Heart right ventricle (tissue), 16 donors: ENCODE data around the gene SKAP1. TPM values are rescaled to one million over a fixed set of nuclear protein-coding genes. Genes with fewer than 3 reads are reported as not detected.

Experiments
- ATAC-seq, 8 donors: fragments of 200-7000 bp; cut with Tn5 transposase; one replicate each; pipeline ENCODE4 v1.9.1; 2020; ENCODE audit warnings: mild to moderate bottlenecking in 8 of 8, moderate library complexity in 8 of 8, moderate number of reproducible peaks in 1 of 8
- DNase-seq, 2 donors: peaks; one replicate each; pipeline ENCODE4 v3.0.0-alpha.2; 2020
- H3K27ac ChIP-seq, 10 donors: fragments of 200-600 bp; sonication (generic) in 2 of 10; one replicate each; pipeline versions ENCODE4 v1.5.0 to v1.8.0; 2020 to 2022; ENCODE audit warnings: mild to moderate bottlenecking in 3 of 10
- H3K27me3 ChIP-seq, 7 donors: fragments of 200-600 bp; one replicate each; pipeline ENCODE4 v1.8.0; 2021 to 2022; ENCODE audit warnings: mild to moderate bottlenecking in 2 of 7
- H3K36me3 ChIP-seq, 9 donors: fragments of 200-600 bp; sonication (generic) in 1 of 9; one replicate each; pipeline versions ENCODE4 v1.5.0 to v1.8.0; 2020 to 2022; ENCODE audit warnings: mild to moderate bottlenecking in 2 of 9
- H3K4me1 ChIP-seq, 9 donors: fragments of 200-600 bp; sonication (generic) in 1 of 9; one replicate each; pipeline versions ENCODE4 v1.5.0 to v1.8.0; 2020 to 2022; ENCODE audit warnings: mild to moderate bottlenecking in 4 of 9
- H3K4me3 ChIP-seq, 10 donors: fragments of 200-600 bp; sonication (generic) in 2 of 10; one replicate each; pipeline versions ENCODE4 v1.5.0 to v1.8.0; 2020 to 2022; ENCODE audit warnings: mild to moderate bottlenecking in 7 of 10, moderate library complexity in 2 of 10
- H3K9me3 ChIP-seq, 11 donors: fragments of 200-600 bp in 10 of 11; sonication (generic) in 2 of 11; one replicate each; pipeline versions ENCODE4 v1.5.0 to v1.8.0; 2013 to 2022; ENCODE audit warnings: mild to moderate bottlenecking in 2 of 11, control low read depth in 1 of 11, moderate library complexity in 1 of 11
- CTCF ChIP-seq, 9 donors: fragments of 200-600 bp; sonication (generic) in 2 of 9; IDR thresholded peaks; one replicate each; pipeline versions ENCODE4 v1.5.0 to v1.8.0; 2021 to 2022; ENCODE audit warnings: antibody characterized with exemption in 9 of 9, mild to moderate bottlenecking in 5 of 9, moderate library complexity in 1 of 9
- WGBS, 2 donors: extraction: QIAGEN DNeasy Blood & Tissue Kit; methylation state at CpG; one replicate each; pipeline ENCODE4 v1.1.7; 2013; ENCODE audit warnings: inconsistent platforms in 1 of 2; 5-methylcytosine and 5-hydroxymethylcytosine counted together
- intact Hi-C, 10 donors: fragments of 100-400 bp; cut with DNase I; formaldehyde crosslinking; loops; one replicate each; pipeline versions ENCODE4 v1.11.1 to v1.14.2; 2022
- polyA plus RNA-seq, 2 donors: library from polyadenylated mRNA; stranded (reverse); fragments of 200-250 nt; gene quantifications; one replicate each; pipeline ENCODE4 v1.2.3, GENCODE V29; 2013
- total RNA-seq, 10 donors: library from RNA; stranded (reverse); fragmentation: NEBNext Ultra II Directional in 3 of 10; extraction: Animal tissue kit (Norgen Biotek cat#: 25700) in 3 of 10; gene quantifications; one replicate each; pipeline versions ENCODE4 v1.2.1 to v1.2.4, GENCODE V29; 2021 to 2023
- donor health status: Arrhythmogenic right ventricular cardiomyopathy.
- donor health status: ischemic (EF 13 %, LVEDD 7.1; RV severe dilation, severe dysfunction).
- donor health status: healthy with polysubstance abuse.
- donor health status: DM: no; HTN: yes; CAD: no.
- donor health status: DM: no; HTN: no; CAD: no.
- donor health status: ischemic (EF 25% LVEDD 6.9; RV normal size, moderate dysfunction).
- donor health status: ischemic (EF 25% LVEDD 5.7; RV mildly dilated, moderate dysfunction).
- donor health status: healthy.
- donor health status: DM: yes; HTN: yes; CAD: no.
- donor health status: Ischemic cardiomyopathy.
- donor health status: ischemic (EF 35%, LVEDD 5.7; RV mildly dilated, moderate dysfunction).
- donor health status: nonischemic (EF 11% LVEDD 7.7; RV severe dilation, severe dysfunction).
- donor health status: DM: yes; HTN: yes; CAD: no.
- donor health status: PGD.
- donor health status: ischemic (EF 29% LVEDD 5.4; RV normal size, mild dysfunction).
- donor health status: nonischemic (EF 23%, LVEDD 6.1; RV moderate dilation, normal function).

SKAP1 gene
- total and polyA plus RNA-seq, 12 donors: 0.33 to 1.7 (median 0.75) TPM; not detected in 5

DNA sequence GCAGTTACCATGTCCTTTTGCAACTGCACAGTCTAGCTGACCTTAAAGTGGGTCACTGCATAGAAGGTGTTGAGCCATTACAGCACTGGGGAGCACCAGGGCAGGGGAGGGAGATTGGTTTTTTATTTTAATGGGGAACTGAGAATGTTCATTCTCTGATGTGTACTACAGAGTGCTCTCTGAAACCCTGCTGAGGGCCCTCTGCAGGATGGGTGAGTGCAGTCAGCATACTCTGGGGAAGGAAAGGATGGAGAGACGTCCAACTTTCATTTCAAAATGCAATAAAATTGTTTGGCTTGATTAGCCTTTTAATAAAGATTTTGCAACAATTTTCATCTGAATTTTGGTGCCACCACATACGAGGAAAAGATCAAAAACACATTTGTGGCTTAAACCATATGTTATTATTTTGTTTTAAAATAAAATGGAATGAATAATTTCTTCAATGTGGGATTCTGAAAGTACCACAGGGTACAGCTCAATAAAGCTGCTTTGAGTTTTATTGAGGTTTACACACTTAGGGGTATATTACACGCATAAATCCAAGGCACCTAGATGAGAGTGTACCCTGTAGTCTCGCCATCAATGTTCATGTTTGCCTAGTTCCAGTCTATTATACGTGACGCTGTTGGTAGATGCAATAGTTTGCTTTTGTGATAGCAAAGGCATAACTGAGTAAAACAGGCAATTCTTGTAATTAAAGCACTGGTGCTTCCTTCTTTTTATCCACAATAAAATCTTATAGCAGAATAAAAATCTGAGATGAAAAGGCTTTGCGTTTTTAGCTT lies 249.0 kb downstream of the SKAP1 start:
- intact Hi-C loops: no loop called here
- peaks cover 0 to 71% (median 46%) of the 10 kb centered on the region in 7 donors for H3K27me3 ChIP-seq
- no peak overlapping the region for H3K4me3 ChIP-seq
- no peak overlapping the region for H3K27ac ChIP-seq
- H3K4me1 ChIP-seq: no peaks in the 10 kb centered on the region
- no peaks in the 10 kb centered on the region for H3K36me3 ChIP-seq
- ATAC-seq (no peak), DNase-seq (no peak)
- 85 to 87% methylated on average over 7 of the region's 7 CpGs for WGBS, 2 donors
- no peak for TF ChIP-seq CTCF (IDR thresholded peaks at IDR 0.05)
- no peaks in the 10 kb centered on the region for H3K9me3 ChIP-seq

DNA sequence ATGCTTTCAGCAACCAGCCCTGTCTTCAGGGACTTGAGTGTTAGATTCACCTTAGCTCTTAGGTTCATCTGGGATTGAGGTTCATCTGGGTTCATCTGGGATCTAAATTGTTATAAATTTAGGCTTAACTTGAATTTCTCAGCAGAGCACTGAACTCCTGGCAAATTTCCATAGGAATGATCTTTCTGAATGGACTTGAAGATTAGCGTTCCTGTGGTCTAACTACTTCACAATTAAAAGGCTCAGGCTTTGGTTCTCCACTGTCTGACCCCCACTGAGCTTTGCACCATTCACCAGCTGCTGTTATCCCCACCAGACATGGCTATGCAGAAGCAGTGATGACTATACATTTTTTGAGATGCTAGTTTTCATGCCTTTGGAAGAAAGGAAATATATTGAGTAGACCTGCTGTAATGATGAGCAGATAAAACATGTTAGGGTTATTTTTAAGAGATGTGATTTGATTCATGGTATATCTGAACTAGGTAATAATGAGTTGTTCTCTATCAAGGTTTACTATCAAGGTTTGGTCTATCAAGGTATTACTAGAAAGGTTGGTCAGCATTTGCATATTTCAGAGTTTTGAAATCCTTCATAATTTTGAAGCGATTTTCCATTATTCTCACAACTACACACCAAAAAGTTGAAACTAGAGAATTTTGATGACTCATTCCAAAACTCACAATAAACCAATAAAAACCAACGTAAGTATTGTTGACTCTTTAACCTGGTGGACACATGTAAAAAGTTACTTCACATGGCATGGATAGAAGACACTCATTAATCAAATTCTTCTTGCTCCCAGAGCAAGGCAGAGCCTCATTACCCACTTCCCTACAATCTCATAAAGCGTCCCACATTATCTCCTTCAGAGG lies 250.7 kb downstream of the SKAP1 start:
- H3K4me3 ChIP-seq: no peak overlapping the region
- peaks cover 0 to 7% (median 0%) of the 10 kb centered on the region in 9 donors for H3K4me1 ChIP-seq
- no peak for TF ChIP-seq CTCF (IDR thresholded peaks at IDR 0.05)
- no peaks in the 10 kb centered on the region for H3K9me3 ChIP-seq
- no peak for DNase-seq
- H3K27me3 ChIP-seq: peaks cover 0 to 55% (median 28%) of the 10 kb centered on the region in 7 donors
- 72 to 80% methylated on average over 4 of the region's 4 CpGs for WGBS, 2 donors
- H3K36me3 ChIP-seq: no peaks in the 10 kb centered on the region
- H3K27ac ChIP-seq: no peak overlapping the region
- intact Hi-C loops: no loop called here
- no peak for ATAC-seq

DNA sequence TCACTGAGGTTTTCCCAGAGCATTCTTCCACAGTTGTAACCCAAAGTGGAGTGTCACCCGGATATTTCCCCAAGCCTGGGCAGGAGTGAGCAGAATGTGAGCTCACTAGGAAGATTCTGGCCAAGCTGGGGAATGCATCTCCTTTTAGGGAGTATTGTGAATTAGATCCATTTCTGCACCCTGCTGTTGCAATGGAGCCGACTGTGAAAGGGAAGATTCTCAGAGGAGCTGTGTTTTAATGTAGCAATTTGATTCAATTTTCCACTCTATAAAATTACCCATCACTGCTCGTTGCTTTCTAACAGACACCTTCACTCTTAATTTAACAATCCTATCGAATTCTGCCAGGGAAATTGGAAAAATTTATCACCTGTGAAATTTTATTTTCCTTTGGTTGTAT lies 251.7 kb downstream of the SKAP1 start:
- 79 to 84% methylated on average over 4 of the region's 4 CpGs for WGBS, 2 donors
- Histone ChIP-seq H3K4me1 (peaks cover 0 to 7% (median 0%) of the 10 kb centered on the region in 9 donors), H3K4me3 (no peak overlapping the region), H3K9me3 (no peaks in the 10 kb centered on the region), H3K27me3 (peaks cover 0 to 52% (median 27%) of the 10 kb centered on the region in 7 donors), H3K27ac (no peak overlapping the region), H3K36me3 (no peaks in the 10 kb centered on the region)
- intact Hi-C loops: no loop called here
- ATAC-seq (no peak), DNase-seq (no peak)
- TF ChIP-seq CTCF (IDR thresholded peaks at IDR 0.05): no peak

DNA sequence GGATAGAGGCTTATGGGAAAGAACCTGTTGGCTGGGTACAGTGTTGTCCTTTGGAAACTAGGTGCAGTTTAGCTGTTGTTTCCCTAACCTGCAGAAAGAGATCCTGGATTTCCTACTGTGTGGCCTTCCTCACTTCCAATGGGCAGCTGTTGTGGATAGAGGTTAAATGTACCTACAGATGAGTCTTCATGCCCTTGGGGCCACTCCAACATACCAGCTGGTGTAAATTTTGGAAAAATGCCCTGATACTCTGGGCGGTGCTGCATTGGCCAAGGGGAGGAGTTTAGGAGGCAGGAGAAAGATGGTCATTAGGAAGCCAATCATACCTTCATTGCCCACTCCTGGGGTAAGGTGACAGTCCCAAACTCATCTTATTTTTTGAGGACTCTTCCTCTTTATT lies 252.2 kb downstream of the SKAP1 start:
- Histone ChIP-seq H3K27ac (no peak overlapping the region), H3K9me3 (no peaks in the 10 kb centered on the region), H3K4me3 (no peak overlapping the region), H3K27me3 (peaks cover 0 to 47% (median 26%) of the 10 kb centered on the region in 7 donors), H3K36me3 (no peaks in the 10 kb centered on the region), H3K4me1 (peaks cover 0 to 7% (median 0%) of the 10 kb centered on the region in 9 donors)
- DNase-seq (no peak), ATAC-seq (no peak)
- WGBS, 2 donors: 80% methylated on average over 1 of the region's 1 CpG
- intact Hi-C loops: no loop called here
- TF ChIP-seq CTCF (IDR thresholded peaks at IDR 0.05): no peak
